Measurements from ENCODE around the gene ARCN1. TPM values are rescaled to one million over a fixed set of nuclear protein-coding genes. Genes with fewer than 3 reads are reported as not detected.

ARCN1 gene
- 233 to 265 TPM (median 240 TPM) in 3 replicates for total RNA-seq
- long read RNA-seq, transcript ARCN1-201 (10 exons, 3,845 nt), result major isoform, 140 of 164 reads
- long read RNA-seq, partial matches to known transcripts, result 9 of 164 reads
- long read RNA-seq, other reads (novel, unspliced or antisense), result 13 of 164 reads

DNA sequence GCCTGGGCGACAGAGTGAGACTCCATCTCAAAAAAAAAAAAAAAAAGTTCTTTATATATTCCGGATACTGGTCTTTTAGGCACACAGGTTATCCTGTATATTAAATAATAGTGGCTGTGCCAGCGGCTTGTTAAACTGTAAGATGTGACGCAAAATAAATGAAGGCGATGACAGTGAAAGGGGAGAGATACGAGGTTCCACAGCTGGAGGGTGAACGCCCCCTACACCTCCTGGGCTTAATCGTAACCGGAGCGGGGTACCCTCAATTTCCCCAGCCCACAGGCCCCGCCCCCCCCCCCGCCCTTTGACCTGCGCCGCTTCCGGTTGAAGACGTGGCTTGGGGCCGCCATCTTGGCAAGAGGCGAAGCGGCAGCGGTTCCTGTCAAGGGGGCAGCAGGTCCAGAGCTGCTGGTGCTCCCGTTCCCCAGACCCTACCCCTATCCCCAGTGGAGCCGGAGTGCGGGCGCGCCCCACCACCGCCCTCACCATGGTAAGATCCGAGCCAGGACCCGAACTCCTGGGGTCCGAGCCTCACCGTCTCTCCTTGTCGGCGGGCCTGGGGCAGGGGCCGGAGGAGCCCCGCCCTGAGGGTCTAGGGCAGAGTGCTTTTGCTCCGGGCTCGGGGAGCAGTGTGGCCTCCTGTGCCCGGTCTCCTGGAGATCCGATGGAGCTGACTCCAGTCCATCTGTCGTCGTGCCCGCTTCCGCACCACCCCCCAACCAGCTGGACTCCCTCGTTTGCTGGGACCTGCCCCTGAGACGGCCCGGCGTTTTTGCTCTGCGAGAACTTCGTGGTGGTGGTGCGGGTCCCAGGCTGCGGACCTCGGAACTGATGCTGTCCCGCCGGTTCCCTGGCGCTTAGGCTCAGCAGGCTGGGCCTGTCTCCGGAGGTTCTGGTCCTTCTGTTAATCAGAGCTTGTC, at the start of gene ARCN1:
Gene ARCN1, plus strand, starts transcription at position 349 of the 920 bp plus-strand sequence. Its CDS starts 139 bp downstream, at position 488.
- H3K9me3 Mint-ChIP-seq (ENCODE audit: low read depth), result no peaks in the 10 kb centered on the region
- TF ChIP-seq, protein P1, sequence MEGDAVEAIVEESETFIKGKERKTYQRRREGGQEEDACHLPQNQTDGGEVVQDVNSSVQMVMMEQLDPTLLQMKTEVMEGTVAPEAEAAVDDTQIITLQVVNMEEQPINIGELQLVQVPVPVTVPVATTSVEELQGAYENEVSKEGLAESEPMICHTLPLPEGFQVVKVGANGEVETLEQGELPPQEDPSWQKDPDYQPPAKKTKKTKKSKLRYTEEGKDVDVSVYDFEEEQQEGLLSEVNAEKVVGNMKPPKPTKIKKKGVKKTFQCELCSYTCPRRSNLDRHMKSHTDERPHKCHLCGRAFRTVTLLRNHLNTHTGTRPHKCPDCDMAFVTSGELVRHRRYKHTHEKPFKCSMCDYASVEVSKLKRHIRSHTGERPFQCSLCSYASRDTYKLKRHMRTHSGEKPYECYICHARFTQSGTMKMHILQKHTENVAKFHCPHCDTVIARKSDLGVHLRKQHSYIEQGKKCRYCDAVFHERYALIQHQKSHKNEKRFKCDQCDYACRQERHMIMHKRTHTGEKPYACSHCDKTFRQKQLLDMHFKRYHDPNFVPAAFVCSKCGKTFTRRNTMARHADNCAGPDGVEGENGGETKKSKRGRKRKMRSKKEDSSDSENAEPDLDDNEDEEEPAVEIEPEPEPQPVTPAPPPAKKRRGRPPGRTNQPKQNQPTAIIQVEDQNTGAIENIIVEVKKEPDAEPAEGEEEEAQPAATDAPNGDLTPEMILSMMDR (IDR thresholded peaks at IDR 0.05), result peak; percentile 10
- peak; percentile 92 for DNase-seq (ENCODE audit: low spot score)
- H3K4me1 Mint-ChIP-seq (ENCODE audit: low read depth), result peaks cover 50% of the 10 kb centered on the region
- peaks cover 2% of the 10 kb centered on the region for H3K36me3 Mint-ChIP-seq (ENCODE audit: low read depth)
- peak within 1 kb of the TSS; percentile 98 for H3K27ac Mint-ChIP-seq (ENCODE audit: unreplicated experiment)
- H3K27me3 Mint-ChIP-seq (ENCODE audit: low read depth), result no peaks in the 10 kb centered on the region
- peak within 1 kb of the TSS; percentile 97 for H3K4me3 Mint-ChIP-seq (ENCODE audit: unreplicated experiment)

DNA sequence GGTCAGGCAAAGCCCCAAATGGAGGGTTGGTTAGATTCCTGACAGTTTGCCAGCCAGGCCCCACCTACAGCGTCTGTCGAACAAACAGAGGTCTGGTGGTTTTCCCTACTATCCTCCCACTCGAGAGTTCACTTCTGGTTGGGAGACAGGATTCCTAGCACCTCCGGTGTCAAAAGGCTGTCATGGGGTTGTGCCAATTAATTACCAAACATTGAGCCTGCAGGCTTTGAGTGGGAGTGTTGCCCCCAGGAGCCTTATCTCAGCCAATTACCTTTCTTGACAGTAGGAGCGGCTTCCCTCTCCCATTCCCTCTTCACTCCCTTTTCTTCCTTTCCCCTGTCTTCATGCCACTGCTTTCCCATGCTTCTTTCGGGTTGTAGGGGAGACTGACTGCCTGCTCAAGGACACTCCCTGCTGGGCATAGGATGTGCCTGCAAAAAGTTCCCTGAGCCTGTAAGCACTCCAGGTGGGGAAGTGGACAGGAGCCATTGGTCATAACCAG, 49.6 kb upstream of the ARCN1 start:
- no peaks in the 10 kb centered on the region for H3K9me3 Mint-ChIP-seq (ENCODE audit: low read depth)
- H3K27ac Mint-ChIP-seq (ENCODE audit: unreplicated experiment), result no peak overlapping the region
- no peaks in the 10 kb centered on the region for H3K4me1 Mint-ChIP-seq (ENCODE audit: low read depth)
- H3K36me3 Mint-ChIP-seq (ENCODE audit: low read depth), result peaks cover 35% of the 10 kb centered on the region
- DNase-seq (ENCODE audit: low spot score), result no peak
- no peak overlapping the region for H3K4me3 Mint-ChIP-seq (ENCODE audit: unreplicated experiment)
- TF ChIP-seq, protein P1 (IDR thresholded peaks at IDR 0.05), result peak; percentile 68
- H3K27me3 Mint-ChIP-seq (ENCODE audit: low read depth), result no peaks in the 10 kb centered on the region

DNA sequence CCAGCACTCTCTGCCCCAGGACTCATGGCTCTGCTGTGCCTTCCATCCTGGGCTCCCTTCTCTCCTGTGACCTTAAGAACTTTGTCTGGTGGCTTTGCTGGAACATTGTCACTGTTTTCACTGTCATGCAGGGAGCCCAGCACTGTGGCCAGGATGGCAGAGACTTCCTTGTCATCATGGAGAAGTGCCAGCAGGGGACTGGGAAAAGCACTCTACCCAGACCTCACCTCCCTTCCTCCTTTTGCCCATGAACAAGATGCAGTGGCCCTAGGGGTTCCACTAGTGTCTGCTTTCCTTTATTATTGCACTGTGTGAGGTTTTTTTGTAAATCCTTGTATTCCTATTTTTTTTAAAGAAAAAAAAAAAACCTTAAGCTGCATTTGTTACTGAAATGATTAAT, 47.9 kb upstream of the ARCN1 start:
- Mint-ChIP-seq H3K4me1 (ENCODE audit: low read depth) (peaks cover 7% of the 10 kb centered on the region), H3K27me3 (ENCODE audit: low read depth) (no peaks in the 10 kb centered on the region), H3K27ac (ENCODE audit: unreplicated experiment) (no peak overlapping the region), H3K4me3 (ENCODE audit: unreplicated experiment) (no peak overlapping the region), H3K36me3 (ENCODE audit: low read depth) (peaks cover 35% of the 10 kb centered on the region), H3K9me3 (ENCODE audit: low read depth) (no peaks in the 10 kb centered on the region)
- no peak for DNase-seq (ENCODE audit: low spot score)
- TF ChIP-seq, protein P1 (IDR thresholded peaks at IDR 0.05), result no peak

DNA sequence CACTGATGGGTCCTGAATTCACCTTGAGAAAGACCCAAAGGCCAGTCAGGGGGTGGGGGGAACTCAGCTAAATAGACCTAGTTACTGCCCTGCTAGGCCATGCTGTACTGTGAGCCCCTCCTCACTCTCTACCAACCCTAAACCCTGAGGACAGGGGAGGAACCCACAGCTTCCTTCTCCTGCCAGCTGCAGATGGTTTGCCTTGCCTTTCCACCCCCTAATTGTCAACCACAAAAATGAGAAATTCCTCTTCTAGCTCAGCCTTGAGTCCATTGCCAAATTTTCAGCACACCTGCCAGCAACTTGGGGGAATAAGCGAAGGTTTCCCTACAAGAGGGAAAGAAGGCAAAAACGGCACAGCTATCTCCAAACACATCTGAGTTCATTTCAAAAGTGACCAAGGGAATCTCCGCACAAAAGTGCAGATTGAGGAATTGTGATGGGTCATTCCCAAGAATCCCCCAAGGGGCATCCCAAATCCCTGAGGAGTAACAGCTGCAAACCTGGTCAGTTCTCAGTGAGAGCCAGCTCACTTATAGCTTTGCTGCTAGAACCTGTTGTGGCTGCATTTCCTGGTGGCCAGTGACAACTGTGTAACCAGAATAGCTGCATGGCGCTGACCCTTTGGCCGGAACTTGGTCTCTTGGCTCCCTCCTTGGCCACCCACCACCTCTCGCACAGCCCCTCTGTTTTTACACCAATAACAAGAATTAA, 47.3 kb upstream of the ARCN1 start:
- TF ChIP-seq, protein P1 (IDR thresholded peaks at IDR 0.05), result no peak
- Mint-ChIP-seq H3K27me3 (ENCODE audit: low read depth) (no peaks in the 10 kb centered on the region), H3K36me3 (ENCODE audit: low read depth) (peaks cover 29% of the 10 kb centered on the region), H3K4me1 (ENCODE audit: low read depth) (peaks cover 12% of the 10 kb centered on the region), H3K4me3 (ENCODE audit: unreplicated experiment) (no peak overlapping the region), H3K27ac (ENCODE audit: unreplicated experiment) (no peak overlapping the region), H3K9me3 (ENCODE audit: low read depth) (no peaks in the 10 kb centered on the region)
- no peak for DNase-seq (ENCODE audit: low spot score)

DNA sequence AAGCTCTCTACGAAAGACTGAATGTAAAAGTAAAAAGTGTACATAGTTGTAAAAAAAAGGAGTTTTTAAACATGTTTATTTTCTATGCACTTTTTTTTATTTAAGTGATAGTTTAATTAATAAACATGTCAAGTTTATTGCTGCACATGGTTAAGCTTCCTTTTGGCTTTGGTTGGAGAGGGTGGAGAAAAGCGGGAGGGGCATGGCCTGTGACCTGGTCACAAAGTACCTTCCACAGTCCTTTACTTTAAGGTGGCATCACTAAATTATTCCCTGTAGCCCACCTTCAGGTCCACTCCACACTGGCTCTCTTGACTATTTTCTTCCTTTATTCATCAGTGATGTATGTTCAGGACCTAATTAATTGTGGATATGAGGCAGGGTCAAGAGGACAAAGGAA, 45.5 kb upstream of the ARCN1 start:
- DNase-seq (ENCODE audit: low spot score), result no peak
- TF ChIP-seq, protein P1 (IDR thresholded peaks at IDR 0.05), result no peak
- Mint-ChIP-seq H3K27ac (ENCODE audit: unreplicated experiment) (no peak overlapping the region), H3K4me1 (ENCODE audit: low read depth) (peaks cover 21% of the 10 kb centered on the region), H3K4me3 (ENCODE audit: unreplicated experiment) (no peak overlapping the region), H3K36me3 (ENCODE audit: low read depth) (peaks cover 15% of the 10 kb centered on the region), H3K27me3 (ENCODE audit: low read depth) (no peaks in the 10 kb centered on the region), H3K9me3 (ENCODE audit: low read depth) (no peaks in the 10 kb centered on the region)
